ENCODE measurements around the gene SORL1. TPM values are rescaled to one million over a fixed set of nuclear protein-coding genes. Genes with fewer than 3 reads are reported as not detected.

The SORL1 gene
- total RNA-seq, 1 experiment from 2014 or later: 68.3 TPM

GRCh38 chr11:121645596-121645995 is 193.5 kb downstream of the SORL1 start:
- H3K4ac ChIP-seq (ENCODE audit: low read depth, low read length): no peak overlapping the region
- no peak overlapping the region for H2AK5ac ChIP-seq (ENCODE audit: insufficient read length, low read length)
- no peak overlapping the region for H2BK5ac ChIP-seq (ENCODE audit: insufficient read length, low read length)
- H3K56ac ChIP-seq (ENCODE audit: insufficient read length, low read depth, low read length): no peak overlapping the region
- H3T11ph ChIP-seq (ENCODE audit: low read length): no peak overlapping the region
- Mint-ChIP-seq H3K4me3 (no peak overlapping the region), H3K27me3 (ENCODE audit: low read depth) (peaks cover 4% of the 10 kb centered on the region), H3K27ac (no peak overlapping the region), H3K36me3 (ENCODE audit: insufficient read depth in 1 of 3, low read depth in 3 of 3) (no peaks in the 10 kb centered on the region), H3K9me3 (no peaks in the 10 kb centered on the region), H3K4me1 (peaks cover 31 to 40% of the 10 kb centered on the region in 2 experiments; a peak in 3 of 4 replicates)
- no peak overlapping the region for H4K91ac ChIP-seq (ENCODE audit: insufficient read length, low read depth, low read length)
- H3K79me1 ChIP-seq (ENCODE audit: insufficient read depth, low read depth, low read length, poor library complexity, severe bottlenecking): no peaks in the 10 kb centered on the region
- H3K4me1 ChIP-seq (ENCODE audit: insufficient read depth, low read length): peaks cover 3% of the 10 kb centered on the region; the same call in 1 of the 2 replicates
- no peak overlapping the region for H2BK15ac ChIP-seq (ENCODE audit: low read depth, low read length)
- H4K8ac ChIP-seq (replicated peaks; ENCODE audit: insufficient read length, low read depth, low read length): no peak overlapping the region
- no peak overlapping the region for H2BK12ac ChIP-seq (ENCODE audit: insufficient read length, low read depth, low read length)
- no peak overlapping the region for H3K4me2 ChIP-seq (ENCODE audit: insufficient read depth, insufficient read length, low read length)
- TF ChIP-seq, protein P1, sequence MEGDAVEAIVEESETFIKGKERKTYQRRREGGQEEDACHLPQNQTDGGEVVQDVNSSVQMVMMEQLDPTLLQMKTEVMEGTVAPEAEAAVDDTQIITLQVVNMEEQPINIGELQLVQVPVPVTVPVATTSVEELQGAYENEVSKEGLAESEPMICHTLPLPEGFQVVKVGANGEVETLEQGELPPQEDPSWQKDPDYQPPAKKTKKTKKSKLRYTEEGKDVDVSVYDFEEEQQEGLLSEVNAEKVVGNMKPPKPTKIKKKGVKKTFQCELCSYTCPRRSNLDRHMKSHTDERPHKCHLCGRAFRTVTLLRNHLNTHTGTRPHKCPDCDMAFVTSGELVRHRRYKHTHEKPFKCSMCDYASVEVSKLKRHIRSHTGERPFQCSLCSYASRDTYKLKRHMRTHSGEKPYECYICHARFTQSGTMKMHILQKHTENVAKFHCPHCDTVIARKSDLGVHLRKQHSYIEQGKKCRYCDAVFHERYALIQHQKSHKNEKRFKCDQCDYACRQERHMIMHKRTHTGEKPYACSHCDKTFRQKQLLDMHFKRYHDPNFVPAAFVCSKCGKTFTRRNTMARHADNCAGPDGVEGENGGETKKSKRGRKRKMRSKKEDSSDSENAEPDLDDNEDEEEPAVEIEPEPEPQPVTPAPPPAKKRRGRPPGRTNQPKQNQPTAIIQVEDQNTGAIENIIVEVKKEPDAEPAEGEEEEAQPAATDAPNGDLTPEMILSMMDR (conservative IDR thresholded peaks at IDR 0.05): no peak
- no peak overlapping the region for H3K27ac ChIP-seq (ENCODE audit: insufficient read length, low read depth, low read length)
- H2BK20ac ChIP-seq (ENCODE audit: low read depth, low read length, poor library complexity, severe bottlenecking): no peak overlapping the region
- H3K23me2 ChIP-seq (ENCODE audit: insufficient read length, low read depth, low read length, poor library complexity, severe bottlenecking): no peaks in the 10 kb centered on the region
- H3K9ac ChIP-seq (ENCODE audit: extremely low read depth, insufficient read length, low read length): no peak overlapping the region
- no CpG with 5 or more reads among the region's 1 CpG for WGBS (ENCODE audit: extremely low coverage, insufficient read length, low lambda C conversion rate)
- no peak overlapping the region for H3K18ac ChIP-seq (ENCODE audit: insufficient read length, low read depth, low read length)
- H3K9me3 ChIP-seq (ENCODE audit: control insufficient read depth, low read depth, low read length): no peaks in the 10 kb centered on the region
- H3K23ac ChIP-seq (ENCODE audit: insufficient read length, low read depth, low read length): no peak overlapping the region
- H3K14ac ChIP-seq (ENCODE audit: insufficient read depth, low read length): no peak overlapping the region
- no peak overlapping the region for H2BK120ac ChIP-seq (ENCODE audit: low read depth, low read length, poor library complexity, severe bottlenecking)
- no peak overlapping the region for H2AFZ ChIP-seq (ENCODE audit: low read length)
- H3K27me3 ChIP-seq (ENCODE audit: insufficient read depth, low read length): no peaks in the 10 kb centered on the region
- no peak overlapping the region for H4K5ac ChIP-seq (ENCODE audit: insufficient read length, low read depth, low read length)
- no peak for DNase-seq
- H3K79me2 ChIP-seq (ENCODE audit: insufficient read depth, low read length): no peaks in the 10 kb centered on the region
- no peaks in the 10 kb centered on the region for H4K20me1 ChIP-seq (ENCODE audit: control insufficient read depth, insufficient read depth, insufficient read length)

Data from H9 (cell line).